ENCODE measurements around the gene ABI2.

Gene ABI2

GRCh38 chr2:203471323-203471722 is 143.1 kb downstream of the ABI2 start:
- H3K27ac ChIP-seq = no peak overlapping the region
- no peak for TF ChIP-seq ZFX (IDR thresholded peaks at IDR 0.05; ENCODE audit: borderline replicate concordance)

DNA sequence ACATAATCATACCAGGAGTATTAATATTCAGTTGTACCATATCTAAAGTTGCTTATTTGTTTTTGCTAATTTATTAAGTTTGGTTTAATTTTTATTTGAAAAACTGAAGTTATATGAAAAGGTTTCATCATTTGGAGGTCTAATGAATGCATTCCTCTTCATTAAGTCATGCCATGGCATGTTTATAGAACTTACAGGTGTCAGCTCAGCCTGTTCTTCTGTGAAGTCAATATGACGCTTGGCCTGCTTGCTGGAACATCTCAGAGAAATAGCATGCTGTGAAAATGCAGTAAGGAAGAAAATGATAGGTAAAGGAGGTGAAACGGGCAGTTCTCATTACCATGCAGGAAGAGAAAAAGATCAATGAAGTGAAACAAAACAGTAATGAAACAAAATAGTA is 148.7 kb downstream of the ABI2 start:
- no peak for TF ChIP-seq ZFX (IDR thresholded peaks at IDR 0.05; ENCODE audit: borderline replicate concordance)
- TF ChIP-seq CTCF (IDR thresholded peaks at IDR 0.05) = no peak
- no peak overlapping the region for H3K27ac ChIP-seq

DNA sequence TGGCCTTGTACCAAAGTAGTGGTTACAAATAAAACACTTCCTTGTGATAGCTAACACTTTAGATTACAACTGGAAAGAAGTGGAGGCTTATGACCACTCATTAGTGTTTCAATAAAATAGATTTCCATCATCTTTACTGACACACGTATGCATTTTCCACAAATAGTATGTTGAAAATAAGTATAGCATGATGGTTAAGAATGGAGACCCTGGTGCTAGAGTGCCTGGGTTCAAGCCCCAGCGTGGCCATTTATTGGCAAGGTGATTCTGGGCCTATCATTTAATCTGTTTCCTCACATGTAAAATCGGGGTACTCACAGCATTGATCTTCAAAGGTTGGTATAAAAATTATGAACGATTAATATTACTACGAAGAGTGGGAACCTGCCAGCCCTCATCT is 152.4 kb downstream of the ABI2 start:
- H3K27ac ChIP-seq = no peak overlapping the region
- TF ChIP-seq CTCF (IDR thresholded peaks at IDR 0.05) (no peak), ZFX (IDR thresholded peaks at IDR 0.05; ENCODE audit: borderline replicate concordance) (no peak)

DNA sequence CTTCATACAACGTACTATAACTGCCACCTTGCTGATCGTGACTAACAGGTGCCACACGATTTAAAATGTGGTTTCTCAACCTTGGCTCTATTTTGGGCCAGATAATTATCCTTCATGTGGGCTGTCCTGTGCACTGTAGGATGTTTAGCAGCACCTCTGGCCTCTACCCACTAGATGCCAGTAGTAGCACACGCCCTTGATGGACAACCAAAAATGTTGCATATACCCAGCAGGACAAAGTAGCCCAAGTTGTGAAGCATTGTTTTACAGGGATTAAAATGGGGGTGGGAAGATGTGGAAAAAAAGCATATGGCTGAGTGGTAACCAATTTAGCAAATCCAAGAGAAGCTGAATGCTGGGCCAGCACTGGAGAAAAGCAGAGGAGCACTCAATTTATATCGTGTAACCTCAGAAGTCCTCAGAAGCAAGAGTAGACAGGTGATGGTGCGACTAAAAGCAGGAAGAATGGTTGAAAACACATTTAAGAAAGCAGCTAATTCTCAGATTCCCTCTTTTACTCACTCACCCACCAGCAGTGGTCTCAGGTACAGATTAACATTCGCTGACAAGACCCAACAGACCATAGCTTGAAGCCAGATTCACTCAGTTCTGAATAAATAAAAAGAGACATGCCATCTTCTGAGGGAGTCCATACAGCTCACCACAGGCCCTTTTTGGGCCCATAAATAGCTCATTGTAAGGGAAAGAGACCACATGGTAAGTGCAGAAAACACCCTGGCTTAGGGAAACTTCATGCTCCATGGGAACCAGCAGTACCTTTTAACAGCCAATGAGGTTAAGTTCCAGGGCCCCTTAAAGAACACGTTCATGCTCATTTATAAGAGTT is 156.3 kb downstream of the ABI2 start:
- H3K27ac ChIP-seq = no peak overlapping the region
- TF ChIP-seq ZFX (IDR thresholded peaks at IDR 0.05; ENCODE audit: borderline replicate concordance) (no peak), CTCF (IDR thresholded peaks at IDR 0.05) (peak; percentile 77)

GRCh38 chr2:203489531-203489930 is 161.3 kb downstream of the ABI2 start:
- H3K27ac ChIP-seq = no peak overlapping the region
- TF ChIP-seq CTCF (IDR thresholded peaks at IDR 0.05) (no peak), ZFX (IDR thresholded peaks at IDR 0.05; ENCODE audit: borderline replicate concordance) (no peak)

GRCh38 chr2:203490391-203490790 is 162.2 kb downstream of the ABI2 start:
- H3K27ac ChIP-seq = no peak overlapping the region
- TF ChIP-seq ZFX (IDR thresholded peaks at IDR 0.05; ENCODE audit: borderline replicate concordance) (no peak), CTCF (IDR thresholded peaks at IDR 0.05) (no peak)

DNA sequence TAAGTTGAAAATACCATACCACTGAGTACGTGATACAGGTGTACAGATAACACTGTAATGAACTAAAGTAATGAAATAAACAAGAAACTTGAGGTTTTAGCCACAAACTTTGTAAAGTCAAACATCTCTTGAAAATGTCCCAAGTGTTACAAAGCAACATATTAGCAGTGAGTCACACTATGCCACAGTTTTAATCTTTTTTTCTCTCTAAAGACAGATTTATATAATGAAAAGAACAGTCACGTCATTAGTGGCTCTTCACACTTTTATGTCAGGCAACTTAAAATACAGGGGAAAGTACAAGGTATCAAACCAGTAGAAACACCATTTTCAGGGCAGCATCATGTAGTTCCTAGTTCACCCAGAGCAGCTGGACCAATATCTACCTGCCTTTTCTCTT is 164.8 kb downstream of the ABI2 start:
- H3K27ac ChIP-seq = no peak overlapping the region
- TF ChIP-seq CTCF (IDR thresholded peaks at IDR 0.05) (no peak), ZFX (IDR thresholded peaks at IDR 0.05; ENCODE audit: borderline replicate concordance) (no peak)
